SK-N-SH (cell line): Measurements from ENCODE around the gene BSN. TPM values are rescaled to one million over a fixed set of nuclear protein-coding genes. Genes with fewer than 3 reads are reported as not detected.
"Not testable (repeated sequence)": the region's sequence is repeated elsewhere in the genome, so short reads cannot be mapped to it uniquely, and the experiment has no call there.

Source experiments
- CTCF ChIA-PET: fragments of 300-600, 350-600 bp; formaldehyde crosslinking; extraction: SDS; loops from one replicate; lab custom pipeline; 2021; lab: Yijun Ruan, JAX
- POLR2A ChIA-PET: fragments of 350-600 bp; sonication (Branson Sonifier 250); formaldehyde crosslinking; extraction: SDS; loops from one replicate; lab custom pipeline; 2020; ENCODE audit warnings: antibody characterized with exemption, inconsistent platforms; lab: Yijun Ruan, JAX
- DNase-seq: peaks from one replicate; pipeline ENCODE4 v3.0.0; 2012
- H2AFZ ChIP-seq: fragments of 200-600 bp; sonication (generic); 2 replicates; pipeline ENCODE4 v1.8.1; 2016; ENCODE audit warnings: antibody characterized with exemption, mild to moderate bottlenecking, low read depth
- H3F3A ChIP-seq: fragments of 200-600 bp; sonication (generic); replicated peaks from 2 replicates; pipeline ENCODE3; 2016; ENCODE audit warnings: antibody characterized with exemption, mild to moderate bottlenecking; ENCODE audit not compliant: insufficient read depth
- H3K27ac ChIP-seq, 2 experiments: fragments of 200-500 bp in 1 of 2; fragments of 200-600 bp in 1 of 2; sonication (Bioruptor generic) in 1 of 2; sonication (generic), shearing (Covaris generic) in 1 of 2; 2 replicates each; pipeline versions ENCODE4 v1.5.1 to v1.6.1; 2014 to 2016; ENCODE audit warnings: low read depth in 2 of 2, inconsistent platforms in 1 of 2, low read length in 1 of 2, mild to moderate bottlenecking in 1 of 2, mixed read lengths in 1 of 2
- H3K27me3 ChIP-seq: fragments of 200-600 bp; sonication (generic), shearing (Covaris generic); 2 replicates; pipeline ENCODE4 v1.6.1; 2016; ENCODE audit warnings: mixed run types; ENCODE audit not compliant: insufficient read depth
- H3K36me3 ChIP-seq, 2 experiments: fragments of 200-500 bp in 1 of 2; fragments of 200-600 bp in 1 of 2; sonication (Bioruptor generic) in 1 of 2; sonication (generic) in 1 of 2; replicated peaks in 1 of 2; 2 replicates each; pipeline versions ENCODE3 to v1.5.1; 2014 to 2016; ENCODE audit warnings: low read length in 1 of 2, mild to moderate bottlenecking in 1 of 2; ENCODE audit not compliant: insufficient read depth in 2 of 2, control insufficient read depth in 1 of 2
- H3K4me1 ChIP-seq, 2 experiments: fragments of 200-500 bp in 1 of 2; fragments of 200-600 bp in 1 of 2; sonication (Bioruptor generic) in 1 of 2; sonication (generic), shearing (Covaris generic) in 1 of 2; 2 replicates each; pipeline versions ENCODE4 v1.5.1 to v1.6.1; 2014 to 2016; ENCODE audit warnings: low read depth in 1 of 2, low read length in 1 of 2, mixed run types in 1 of 2; ENCODE audit not compliant: insufficient read depth in 2 of 2, control insufficient read depth in 1 of 2
- H3K4me2 ChIP-seq: fragments of 200-600 bp; sonication (generic), shearing (Covaris generic); 2 replicates; pipeline ENCODE4 v1.6.1; 2017; ENCODE audit warnings: mixed run types
- H3K4me3 ChIP-seq, 2 experiments: fragments of 200-500 bp in 1 of 2; fragments of 200-600 bp in 1 of 2; sonication (Bioruptor generic) in 1 of 2; sonication (generic), shearing (Covaris generic) in 1 of 2; 2 replicates each; pipeline versions ENCODE4 v1.5.1 to v1.8.1; 2014 to 2016; ENCODE audit warnings: low read depth in 2 of 2, inconsistent platforms in 1 of 2, low read length in 1 of 2, mild to moderate bottlenecking in 1 of 2, mixed read lengths in 1 of 2, moderate library complexity in 1 of 2
- H3K79me2 ChIP-seq: fragments of 200-600 bp; sonication (generic); 2 replicates; pipeline ENCODE4 v1.8.1; 2017; ENCODE audit warnings: mild to moderate bottlenecking; ENCODE audit not compliant: insufficient read depth
- H3K9ac ChIP-seq: fragments of 200-600 bp; sonication (generic); 2 replicates; pipeline ENCODE4 v1.6.1; 2017; ENCODE audit warnings: mixed run types
- H3K9me2 ChIP-seq: fragments of 200-600 bp; sonication (generic); 2 replicates; pipeline ENCODE4 v1.6.1; 2017; ENCODE audit warnings: mixed run types
- H3K9me3 ChIP-seq: fragments of 200-600 bp; sonication (generic); 2 replicates; pipeline ENCODE4 v1.6.1; 2017; ENCODE audit warnings: mixed run types, mild to moderate bottlenecking, moderate library complexity
- H4K20me1 ChIP-seq: fragments of 200-600 bp; sonication (generic); 2 replicates; pipeline ENCODE4 v1.6.1; 2017; ENCODE audit warnings: mild to moderate bottlenecking, mixed run types; ENCODE audit not compliant: insufficient read depth
- ELF1 ChIP-seq: IDR thresholded peaks from 2 replicates; pipeline ENCODE4 v1.4.0; 2012
- FOSL2 ChIP-seq: IDR thresholded peaks from 2 replicates; pipeline ENCODE4 v1.4.0; 2012; ENCODE audit warnings: low read depth, mild to moderate bottlenecking, moderate library complexity, borderline replicate concordance
- FOXJ3 ChIP-seq: sonication (generic); formaldehyde crosslinking; IDR thresholded peaks from 2 replicates; pipeline ENCODE4 v1.5.1; 2020; ENCODE audit warnings: mild to moderate bottlenecking, missing genetic modification reagents
- FOXM1 ChIP-seq: IDR thresholded peaks from 2 replicates; pipeline ENCODE4 v1.4.0; 2012; ENCODE audit warnings: low read depth, mild to moderate bottlenecking
- GATA2 ChIP-seq: sonication (generic); formaldehyde crosslinking; IDR thresholded peaks from 2 replicates; pipeline ENCODE4 v1.5.0; 2020; ENCODE audit warnings: mild to moderate bottlenecking, missing genetic modification reagents
- IRF3 ChIP-seq: fragments of 150-350 bp; IDR thresholded peaks from 2 replicates; pipeline ENCODE4 v1.6.1; 2016; ENCODE audit warnings: mild to moderate bottlenecking, low read depth, low read length
- JUND ChIP-seq: IDR thresholded peaks from 2 replicates; pipeline ENCODE4 v1.4.0; 2012
- MAX ChIP-seq: IDR thresholded peaks from 2 replicates; pipeline ENCODE4 v1.4.0; 2012; ENCODE audit warnings: low read depth
- NFIC ChIP-seq: IDR thresholded peaks from 2 replicates; pipeline ENCODE4 v1.4.0; 2012; ENCODE audit warnings: borderline replicate concordance
- POLR2AphosphoS5 ChIP-seq: IDR thresholded peaks from 2 replicates; pipeline ENCODE4 v1.6.1; 2012; ENCODE audit warnings: low read depth, low read length
- RAD21 ChIP-seq: IDR thresholded peaks from 2 replicates; pipeline ENCODE4 v1.6.1; 2012; ENCODE audit warnings: mild to moderate bottlenecking, low read length
- RCOR1 ChIP-seq: fragments of 150-350 bp; IDR thresholded peaks from 2 replicates; pipeline ENCODE4 v1.6.1; 2017; ENCODE audit warnings: antibody characterized with exemption, low read length
- REST ChIP-seq: IDR thresholded peaks from 2 replicates; pipeline ENCODE4 v1.6.1; 2012; ENCODE audit warnings: mild to moderate bottlenecking, low read depth, low read length, moderate library complexity
- RXRA ChIP-seq: IDR thresholded peaks from 2 replicates; pipeline ENCODE4 v1.4.0; 2012; ENCODE audit warnings: low read depth, mild to moderate bottlenecking, borderline replicate concordance
- SIN3A ChIP-seq: IDR thresholded peaks from 2 replicates; pipeline ENCODE4 v1.6.1; 2012; ENCODE audit warnings: low read depth, mild to moderate bottlenecking, low read length, moderate library complexity, borderline replicate concordance
- TAF1 ChIP-seq: IDR thresholded peaks from 2 replicates; pipeline ENCODE4 v1.6.1; 2012; ENCODE audit warnings: low read depth, mild to moderate bottlenecking, low read length, moderate library complexity, borderline replicate concordance
- TCF12 ChIP-seq: IDR thresholded peaks from 2 replicates; pipeline ENCODE4 v1.4.0; 2012
- TEAD4 ChIP-seq: IDR thresholded peaks from 2 replicates; pipeline ENCODE4 v1.4.0; 2012; ENCODE audit warnings: mild to moderate bottlenecking, borderline replicate concordance; ENCODE audit not compliant: insufficient read depth
- USF2 ChIP-seq: fragments of 150-350 bp; IDR thresholded peaks from 2 replicates; pipeline ENCODE4 v1.6.1; 2017; ENCODE audit warnings: antibody characterized with exemption, low read length, low read depth, borderline replicate concordance
- YY1 ChIP-seq: IDR thresholded peaks from 2 replicates; pipeline ENCODE4 v1.4.0; 2012; ENCODE audit warnings: low read depth, mild to moderate bottlenecking
- WGBS: methylation state at CpG from one replicate; pipeline ENCODE4 v1.1.6; 2017; ENCODE audit warnings: low lambda C conversion rate; 5-methylcytosine and 5-hydroxymethylcytosine counted together
- polyA plus RNA-seq, 3 experiments: library from polyadenylated mRNA; depleted of rRNA; stranded (reverse); fragments of >200 nt; gene quantifications; 2 replicates each; pipeline ENCODE4 v1.2.3, GENCODE V29; 2012

The BSN gene
- polyA plus RNA-seq, 1 of the 3 experiments (the other 2 are of a cell fraction): 0.07 TPM

- Histone ChIP-seq H3K27me3 (no peaks in the 10 kb centered on the region), H3F3A (no peaks in the 10 kb centered on the region), H3K4me3 (no peak overlapping the region), H3K79me2 (no peaks in the 10 kb centered on the region), H3K9ac (no peak overlapping the region), H4K20me1 (no peaks in the 10 kb centered on the region), H3K4me1 (peaks cover 0 to 4% of the 10 kb centered on the region in 2 experiments; a peak in 1 of 4 replicates), H3K36me3 (peaks cover 8 to 56% of the 10 kb centered on the region in 2 experiments), H3K4me2 (no peak overlapping the region), H3K9me2 (no peaks in the 10 kb centered on the region), H2AFZ (no peak overlapping the region), H3K9me3 (no peaks in the 10 kb centered on the region), H3K27ac (no peak overlapping the region)
- CTCF ChIA-PET: interaction anchor here (0.8 kb wide), 1 partner anchor 144 kb away, joined by 3 read pairs; no protein-coding TSS in a partner anchor
- TF ChIP-seq TCF12 (no peak), MAX (no peak), RCOR1 (no peak), RAD21 (no peak), USF2 (no peak), FOXM1 (no peak), ELF1 (no peak), GATA2 (CRISPR knock-in tag) (no peak), IRF3 (no peak), JUND (no peak), RXRA (no peak), SIN3A (no peak), REST (no peak), NFIC (no peak), TEAD4 (no peak), FOXJ3 (CRISPR knock-in tag) (no peak), POLR2AphosphoS5 (no peak), FOSL2 (no peak), YY1 (no peak), TAF1 (no peak)
- POLR2A ChIA-PET: no interaction called here
- no peak for DNase-seq
- WGBS: 100% methylated on average over 5 of the region's 6 CpGs
Measured at GRCh38 chr3:49683162-49683561, 128.9 kb downstream of the BSN start.

GRCh38 chr3:49684453-49684852, 130.2 kb downstream of the BSN start:
- H3K36me3 ChIP-seq: peaks cover under 1 to 43% of the 10 kb centered on the region in 2 experiments
- H3K9ac ChIP-seq, H3F3A ChIP-seq, H4K20me1 ChIP-seq, H3K27me3 ChIP-seq, H3K4me3 ChIP-seq, H3K79me2 ChIP-seq, DNase-seq, POLR2A ChIA-PET, H2AFZ ChIP-seq, H3K9me2 ChIP-seq, H3K9me3 ChIP-seq, H3K4me2 ChIP-seq, H3K27ac ChIP-seq: not testable (repeated sequence)
- CTCF ChIA-PET: interaction anchor here (1.4 kb wide), 1 partner anchor 13 kb away, joined by 6 read pairs; no protein-coding TSS in a partner anchor
- peaks cover 5 to 13% of the 10 kb centered on the region in 2 experiments; a peak in 2 of 4 replicates for H3K4me1 ChIP-seq
- no CpG with 5 or more reads among the region's 2 CpGs for WGBS

GRCh38 chr3:49685103-49685502, 130.8 kb downstream of the BSN start:
- H3K4me3 ChIP-seq, POLR2A ChIA-PET, H3K9me3 ChIP-seq, H3K4me2 ChIP-seq, H3K27me3 ChIP-seq, H4K20me1 ChIP-seq, H2AFZ ChIP-seq, H3K9ac ChIP-seq, H3K27ac ChIP-seq, H3K9me2 ChIP-seq, H3K79me2 ChIP-seq, DNase-seq, H3F3A ChIP-seq: not testable (repeated sequence)
- Histone ChIP-seq H3K4me1 (peaks cover 5 to 13% of the 10 kb centered on the region in 2 experiments; a peak in 2 of 4 replicates), H3K36me3 (peaks cover 0 to 36% of the 10 kb centered on the region in 2 experiments)
- CTCF ChIA-PET: interaction anchor here (1.4 kb wide), 1 partner anchor 13 kb away, joined by 6 read pairs; no protein-coding TSS in a partner anchor
- 100% methylated on average over 10 of the region's 10 CpGs for WGBS
